ENCODE measurements around the gene ZNF507. TPM values are rescaled to one million over a fixed set of nuclear protein-coding genes. Genes with fewer than 3 reads are reported as not detected.

The ZNF507 gene
- 9.2 and 12.1 TPM in 2 replicates for total RNA-seq

GRCh38 chr19:32345261-32346207 lies at the start of gene ZNF507:
ZNF507 (plus strand) TSS chr19:32345610; CDS start chr19:32352831, 7,221 bp downstream.

GRCh38 chr19:32405431-32406160 lies 60.2 kb downstream of the ZNF507 start, which contains the start of gene DPY19L3:
DPY19L3 (plus strand) TSS chr19:32405770; CDS start chr19:32408254, 2,484 bp downstream.

Other genes starting within 250 kb of the ZNF507 start
- gene DPY19L3, start 60.2 kb downstream of the ZNF507 start, total RNA-seq = 15.9 and 16.0 TPM in 2 replicates
- gene PDCD5, start 235.6 kb downstream of the ZNF507 start, total RNA-seq = 127 and 142 TPM in 2 replicates

All from endothelial cell of coronary artery (primary cell).